ENCODE results near the gene C14orf180.

C14orf180 gene

GRCh38 chr14:104592292-104592672, 12.7 kb downstream of the C14orf180 start:
- Histone ChIP-seq H3K4me1 (peaks cover 58% of the 10 kb centered on the region), H4K20me1 (no peaks in the 10 kb centered on the region), H3K36me3 (no peaks in the 10 kb centered on the region), H3K4me2 (no peak overlapping the region), H3K9ac (no peak overlapping the region), H3K4me3 (no peak overlapping the region), H3K27ac (no peak overlapping the region), H3K9me3 (no peaks in the 10 kb centered on the region), H3K27me3 (no peaks in the 10 kb centered on the region)
- TF ChIP-seq Cebpa-rat (IDR thresholded peaks at IDR 0.05) = no peak

- H4K20me1 ChIP-seq = no peaks in the 10 kb centered on the region
- H3K36me3 ChIP-seq = no peaks in the 10 kb centered on the region
- no peak overlapping the region for H3K4me3 ChIP-seq
- H3K9me3 ChIP-seq = no peaks in the 10 kb centered on the region
- no peaks in the 10 kb centered on the region for H3K27me3 ChIP-seq
- H3K4me1 ChIP-seq = peaks cover 53% of the 10 kb centered on the region
- no peak overlapping the region for H3K4me2 ChIP-seq
- TF ChIP-seq Cebpa-rat (IDR thresholded peaks at IDR 0.05) = no peak
- H3K27ac ChIP-seq = no peak overlapping the region
- H3K9ac ChIP-seq = no peak overlapping the region
These were observed 13.2 kb downstream of the C14orf180 start for GRCh38 chr14:104592785-104593184.

- Histone ChIP-seq H3K27me3 (no peaks in the 10 kb centered on the region), H3K9me3 (no peaks in the 10 kb centered on the region), H3K27ac (no peak overlapping the region), H3K4me1 (peaks cover 48% of the 10 kb centered on the region), H3K4me2 (no peak overlapping the region), H4K20me1 (no peaks in the 10 kb centered on the region), H3K9ac (no peak overlapping the region), H3K36me3 (no peaks in the 10 kb centered on the region), H3K4me3 (no peak overlapping the region)
- TF ChIP-seq Cebpa-rat (IDR thresholded peaks at IDR 0.05) = no peak
These were observed 13.7 kb downstream of the C14orf180 start for GRCh38 chr14:104593241-104593701.

GRCh38 chr14:104593710-104594136, 14.2 kb downstream of the C14orf180 start:
- peaks cover 44% of the 10 kb centered on the region for H3K4me1 ChIP-seq

GRCh38 chr14:104594310-104595046, 14.9 kb downstream of the C14orf180 start:
- no peak for TF ChIP-seq Cebpa-rat (IDR thresholded peaks at IDR 0.05)
- Histone ChIP-seq H3K27ac (no peak overlapping the region), H3K4me2 (no peak overlapping the region), H3K36me3 (no peaks in the 10 kb centered on the region), H3K27me3 (no peaks in the 10 kb centered on the region), H3K4me1 (peaks cover 36% of the 10 kb centered on the region), H3K9ac (no peak overlapping the region), H4K20me1 (no peaks in the 10 kb centered on the region), H3K9me3 (no peaks in the 10 kb centered on the region), H3K4me3 (no peak overlapping the region)

More at GRCh38 chr14:104593710-104594136, 14.2 kb downstream of the C14orf180 start:
- Histone ChIP-seq H3K36me3 (no peaks in the 10 kb centered on the region), H3K27me3 (no peaks in the 10 kb centered on the region), H4K20me1 (no peaks in the 10 kb centered on the region), H3K9me3 (no peaks in the 10 kb centered on the region), H3K4me3 (no peak overlapping the region), H3K4me2 (no peak overlapping the region), H3K9ac (no peak overlapping the region), H3K27ac (no peak overlapping the region)
- TF ChIP-seq Cebpa-rat (IDR thresholded peaks at IDR 0.05) = no peak

- no peak for TF ChIP-seq Cebpa-rat (IDR thresholded peaks at IDR 0.05)
- Histone ChIP-seq H3K9me3 (no peaks in the 10 kb centered on the region), H3K4me1 (peaks cover 36% of the 10 kb centered on the region), H3K4me2 (no peak overlapping the region), H3K36me3 (no peaks in the 10 kb centered on the region), H3K27me3 (no peaks in the 10 kb centered on the region), H3K4me3 (no peak overlapping the region), H3K27ac (no peak overlapping the region), H4K20me1 (no peaks in the 10 kb centered on the region), H3K9ac (no peak overlapping the region)
These were observed 15.6 kb downstream of the C14orf180 start for GRCh38 chr14:104595116-104595675.

- no peaks in the 10 kb centered on the region for H3K36me3 ChIP-seq
- H3K27me3 ChIP-seq = no peaks in the 10 kb centered on the region
- no peak overlapping the region for H3K4me3 ChIP-seq
- no peak overlapping the region for H3K9ac ChIP-seq
- no peak overlapping the region for H3K4me2 ChIP-seq
- no peak overlapping the region for H3K27ac ChIP-seq
- H3K4me1 ChIP-seq = peaks cover 36% of the 10 kb centered on the region
- H4K20me1 ChIP-seq = no peaks in the 10 kb centered on the region
- TF ChIP-seq Cebpa-rat (IDR thresholded peaks at IDR 0.05) = no peak
- no peaks in the 10 kb centered on the region for H3K9me3 ChIP-seq
These were observed 16.4 kb downstream of the C14orf180 start for GRCh38 chr14:104595911-104596450.

- Histone ChIP-seq H3K27ac (no peak overlapping the region), H3K9me3 (no peaks in the 10 kb centered on the region), H3K4me2 (no peak overlapping the region), H3K4me1 (peaks cover 35% of the 10 kb centered on the region), H4K20me1 (no peaks in the 10 kb centered on the region), H3K4me3 (no peak overlapping the region), H3K27me3 (no peaks in the 10 kb centered on the region), H3K36me3 (no peaks in the 10 kb centered on the region), H3K9ac (no peak overlapping the region)
- no peak for TF ChIP-seq Cebpa-rat (IDR thresholded peaks at IDR 0.05)
These were observed 16.9 kb downstream of the C14orf180 start for GRCh38 chr14:104596451-104596918.

- Histone ChIP-seq H3K4me2 (no peak overlapping the region), H3K9ac (no peak overlapping the region), H4K20me1 (no peaks in the 10 kb centered on the region), H3K4me1 (peaks cover 35% of the 10 kb centered on the region), H3K27ac (no peak overlapping the region), H3K27me3 (no peaks in the 10 kb centered on the region), H3K9me3 (no peaks in the 10 kb centered on the region), H3K36me3 (no peaks in the 10 kb centered on the region), H3K4me3 (no peak overlapping the region)
- no peak for TF ChIP-seq Cebpa-rat (IDR thresholded peaks at IDR 0.05)
These were observed 17.4 kb downstream of the C14orf180 start for GRCh38 chr14:104596927-104597351.

- no peaks in the 10 kb centered on the region for H3K9me3 ChIP-seq
- H3K9ac ChIP-seq = no peak overlapping the region
- no peak for TF ChIP-seq Cebpa-rat (IDR thresholded peaks at IDR 0.05)
- no peaks in the 10 kb centered on the region for H3K27me3 ChIP-seq
- no peak overlapping the region for H3K4me2 ChIP-seq
- H3K4me1 ChIP-seq = peaks cover 35% of the 10 kb centered on the region
- H3K27ac ChIP-seq = no peak overlapping the region
- no peaks in the 10 kb centered on the region for H3K36me3 ChIP-seq
- H3K4me3 ChIP-seq = no peak overlapping the region
- H4K20me1 ChIP-seq = no peaks in the 10 kb centered on the region
These were observed 18.0 kb downstream of the C14orf180 start for GRCh38 chr14:104597576-104597975.

Measured in BLaER1 (cell line).